Muscle of back (tissue), 11 donors: Measurements from ENCODE around the gene CST3. TPM values are rescaled to one million over a fixed set of nuclear protein-coding genes. Genes with fewer than 3 reads are reported as not detected.

Experiments
- DNase-seq, 3 donors: peaks; one replicate each; pipeline versions ENCODE4 v3.0.0 to v3.0.0-alpha.2; 2013
- polyA plus RNA-seq, 10 donors: library from polyadenylated mRNA; unstranded; fragments of 120-200 nt; gene quantifications; one replicate each; pipeline ENCODE4 v1.2.1, GENCODE V29; 2013; ENCODE audit not compliant: insufficient read length in 10 of 10

CST3 gene
- polyA plus RNA-seq, 10 donors: 80.6 to 155 (median 110) TPM

DNA sequence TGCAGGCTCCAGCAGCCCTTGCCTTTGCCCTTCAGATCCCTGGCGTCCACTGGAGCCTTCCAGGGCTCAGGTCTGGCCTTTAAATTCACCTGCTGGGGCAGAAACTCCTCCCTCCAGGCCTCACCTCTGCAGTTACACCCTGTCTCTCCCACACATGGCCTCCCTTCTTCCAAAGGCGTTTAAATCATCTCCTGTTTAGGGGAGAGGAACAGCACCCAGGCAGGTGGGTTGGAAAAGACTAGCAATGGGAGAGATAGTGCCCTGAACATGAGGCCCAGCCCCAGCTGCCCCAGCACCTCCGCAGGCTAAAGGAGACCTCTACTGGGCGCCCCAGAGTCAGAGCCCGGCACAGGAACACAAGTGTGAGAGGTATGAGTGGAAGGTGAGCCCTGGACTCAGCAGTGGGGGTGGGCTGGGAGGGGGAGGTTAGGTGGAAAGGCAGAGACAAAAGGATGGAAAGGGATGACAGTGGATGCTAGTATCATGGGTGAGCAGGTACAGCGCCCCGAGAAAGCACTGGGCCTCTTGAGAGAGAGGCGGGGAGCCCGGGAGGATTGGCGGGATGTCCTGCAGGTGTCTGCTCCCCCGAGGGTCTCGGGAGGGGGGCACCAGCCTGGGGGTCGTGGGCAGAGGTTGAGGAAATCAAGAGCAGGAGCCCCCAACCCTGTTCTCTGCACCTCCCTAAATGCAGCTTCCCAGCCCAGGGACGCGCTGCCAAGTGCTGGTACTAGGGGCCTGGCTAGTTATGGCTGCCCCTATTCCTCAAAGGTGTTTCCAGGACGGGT lies 31.7 kb downstream of the CST3 start, which contains the start of gene CST9:
Gene CST9 (minus strand): TSS at position 51 of the 785 bp plus-strand sequence. CDS start 53 bp downstream, outside the sequence.
- no peak for DNase-seq

DNA sequence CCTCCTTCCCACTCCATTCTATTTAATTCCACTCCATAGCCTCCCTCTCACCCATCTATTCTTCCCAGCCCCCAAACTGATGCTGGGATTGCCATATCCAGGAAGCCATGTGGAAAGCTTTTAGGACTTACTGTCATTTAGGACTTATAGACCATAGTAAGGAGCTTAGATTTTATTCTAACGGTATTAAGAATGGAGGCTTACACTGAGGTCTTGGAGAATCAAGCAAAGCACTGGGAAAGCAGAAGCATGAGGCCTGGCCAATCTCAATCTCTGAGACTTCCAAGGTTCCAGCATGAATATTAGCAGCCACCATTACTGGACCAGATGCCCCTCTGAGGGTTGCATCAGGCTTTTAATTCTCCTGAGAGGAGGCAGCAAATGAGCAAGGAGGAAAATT lies 33.4 kb downstream of the CST3 start:
- no peak for DNase-seq

DNA sequence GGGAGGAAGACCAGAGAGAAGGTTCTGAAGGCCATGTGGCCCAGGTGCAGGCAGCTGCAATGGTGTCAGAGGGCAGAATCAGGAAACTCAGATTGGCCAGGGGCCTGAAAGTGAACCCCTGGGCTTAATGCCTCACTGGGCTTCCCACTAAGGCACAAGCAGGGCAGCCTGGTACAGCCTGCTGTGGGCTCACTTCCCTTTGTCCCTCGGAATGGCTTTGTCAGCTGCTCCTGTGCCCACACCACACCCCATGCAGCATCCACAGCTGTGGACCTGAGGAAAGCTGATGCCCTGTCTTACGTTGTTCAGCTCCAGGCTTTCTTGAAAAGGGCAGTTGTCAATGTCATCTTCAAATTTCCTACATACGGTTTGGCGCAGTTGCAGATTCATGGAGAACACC lies 34.4 kb downstream of the CST3 start:
- DNase-seq: no peak

DNA sequence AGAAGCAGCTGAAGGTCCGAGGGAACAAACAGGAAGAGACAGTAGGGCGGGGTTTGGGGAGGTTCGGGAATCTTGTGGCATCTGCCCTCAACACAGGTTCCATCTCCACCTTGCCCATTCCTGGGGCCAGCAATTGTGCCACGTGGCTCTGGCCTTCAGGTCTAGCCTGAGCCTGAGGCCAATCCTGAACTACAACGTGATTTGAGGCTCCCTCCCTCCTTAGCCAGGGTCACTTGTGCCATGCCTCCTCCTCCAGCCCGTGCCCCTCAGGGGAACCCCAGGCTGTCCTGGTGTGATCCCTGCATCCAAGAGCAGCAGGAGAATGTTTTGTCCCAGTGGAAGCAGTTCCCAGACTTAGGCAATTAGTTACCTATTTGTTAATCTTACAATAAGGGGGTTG lies 35.1 kb downstream of the CST3 start:
- DNase-seq: no peak

DNA sequence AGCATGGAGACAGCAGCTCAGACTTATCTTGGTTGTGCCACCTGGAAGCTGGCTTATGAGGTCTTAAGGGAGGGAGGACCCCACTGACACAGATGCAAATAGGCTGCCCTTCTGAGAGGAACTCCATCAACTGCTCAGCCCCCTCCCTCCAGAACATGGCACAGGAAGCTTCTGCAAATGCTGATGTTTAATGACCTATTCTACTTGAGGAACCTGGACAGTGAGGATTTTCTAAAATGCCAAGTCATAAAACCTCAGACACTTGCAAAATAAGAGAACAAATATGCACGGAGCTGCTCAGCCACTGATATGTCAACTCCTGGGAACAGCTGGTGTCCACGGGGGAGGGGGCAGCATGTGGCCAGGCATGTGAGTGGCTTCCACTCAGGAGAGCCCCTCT lies 35.5 kb downstream of the CST3 start:
- no peak for DNase-seq

DNA sequence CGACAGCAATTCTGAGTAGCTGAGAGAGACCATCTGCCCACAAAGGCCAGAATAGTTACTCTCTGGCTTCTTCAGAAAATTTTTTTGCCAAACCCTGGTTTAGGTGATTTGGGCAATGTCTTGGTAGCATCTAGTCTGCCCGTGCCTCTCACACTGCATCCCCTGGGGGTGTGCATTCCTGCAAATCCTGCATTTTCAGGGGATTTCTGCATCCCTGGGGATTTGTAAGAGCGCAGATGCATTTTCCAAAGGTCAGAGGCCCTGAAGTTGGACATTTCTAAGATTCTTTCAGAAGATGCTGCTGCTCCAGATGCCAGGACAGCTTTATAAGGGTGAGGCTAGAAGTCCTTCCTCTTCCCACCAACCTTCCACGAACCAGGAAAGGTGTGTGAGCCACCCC lies 36.0 kb downstream of the CST3 start:
- DNase-seq: no peak

DNA sequence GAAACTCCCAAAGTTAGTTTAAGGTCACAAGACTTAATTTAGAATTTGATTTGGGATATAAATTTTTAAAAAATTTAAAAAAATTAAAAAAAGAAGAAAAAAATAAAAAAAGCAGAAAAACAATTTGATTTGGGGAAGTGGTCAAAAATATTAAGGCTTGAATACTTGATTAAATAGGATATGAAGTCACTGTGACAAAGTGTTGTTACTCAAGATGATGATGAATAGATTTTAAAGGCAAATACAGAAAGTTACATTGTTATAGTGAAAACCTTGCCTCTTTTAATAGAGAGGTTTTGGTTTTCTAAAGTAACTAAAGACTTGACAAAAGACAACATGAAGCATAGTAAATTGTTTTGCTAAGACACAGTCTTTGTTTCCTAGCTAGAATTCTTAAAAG lies 39.3 kb downstream of the CST3 start:
- DNase-seq: no peak

DNA sequence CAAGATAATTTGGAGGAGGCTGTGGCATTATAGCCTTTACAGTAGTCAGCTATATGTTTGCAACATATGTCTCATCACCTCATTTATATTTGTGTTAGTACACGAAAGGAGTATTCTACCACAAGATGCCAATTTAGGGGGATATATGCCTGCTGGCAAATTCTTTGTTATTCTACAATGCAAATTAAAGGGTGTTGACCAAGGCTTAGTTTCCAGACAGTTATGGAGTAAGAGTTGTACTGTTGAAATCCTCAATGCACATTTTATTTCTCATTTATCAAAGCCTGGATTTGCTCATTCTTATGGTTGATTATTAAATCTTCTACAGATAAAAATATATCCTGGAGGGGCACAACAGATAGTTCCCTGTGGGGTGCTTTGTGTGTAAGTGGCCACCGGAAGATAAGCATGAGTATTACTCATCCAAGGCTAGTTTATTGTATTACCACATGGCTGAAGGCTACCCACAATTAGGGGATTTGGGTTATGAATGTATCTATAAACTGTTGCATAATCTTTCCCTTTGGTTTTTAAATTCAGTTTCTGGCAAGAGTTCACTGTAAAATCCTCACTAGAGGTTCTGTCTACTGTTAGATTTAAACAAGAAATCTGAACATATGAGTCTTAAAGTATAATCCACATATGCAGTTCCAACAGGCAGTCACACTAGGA lies 41.0 kb downstream of the CST3 start:
- DNase-seq: no peak

DNA sequence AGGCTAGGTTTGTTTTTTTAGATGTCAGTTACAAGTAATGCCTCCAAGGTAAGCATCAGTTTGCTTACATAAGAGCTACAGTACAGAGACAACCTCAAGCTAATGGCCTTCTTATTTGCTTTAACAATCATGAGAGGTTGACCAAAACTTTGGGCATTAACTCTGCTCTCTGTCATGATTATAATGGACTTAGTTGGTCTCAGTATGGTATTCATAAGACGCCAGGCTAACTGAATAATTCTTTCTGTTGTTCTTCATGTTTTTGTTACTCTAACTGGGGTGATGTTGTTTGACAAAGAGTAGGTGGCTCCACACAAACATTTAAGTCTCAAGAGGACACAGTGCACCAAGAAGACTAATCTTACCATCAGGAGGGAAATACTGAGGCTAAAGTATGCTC lies 41.8 kb downstream of the CST3 start:
- no peak for DNase-seq

DNA sequence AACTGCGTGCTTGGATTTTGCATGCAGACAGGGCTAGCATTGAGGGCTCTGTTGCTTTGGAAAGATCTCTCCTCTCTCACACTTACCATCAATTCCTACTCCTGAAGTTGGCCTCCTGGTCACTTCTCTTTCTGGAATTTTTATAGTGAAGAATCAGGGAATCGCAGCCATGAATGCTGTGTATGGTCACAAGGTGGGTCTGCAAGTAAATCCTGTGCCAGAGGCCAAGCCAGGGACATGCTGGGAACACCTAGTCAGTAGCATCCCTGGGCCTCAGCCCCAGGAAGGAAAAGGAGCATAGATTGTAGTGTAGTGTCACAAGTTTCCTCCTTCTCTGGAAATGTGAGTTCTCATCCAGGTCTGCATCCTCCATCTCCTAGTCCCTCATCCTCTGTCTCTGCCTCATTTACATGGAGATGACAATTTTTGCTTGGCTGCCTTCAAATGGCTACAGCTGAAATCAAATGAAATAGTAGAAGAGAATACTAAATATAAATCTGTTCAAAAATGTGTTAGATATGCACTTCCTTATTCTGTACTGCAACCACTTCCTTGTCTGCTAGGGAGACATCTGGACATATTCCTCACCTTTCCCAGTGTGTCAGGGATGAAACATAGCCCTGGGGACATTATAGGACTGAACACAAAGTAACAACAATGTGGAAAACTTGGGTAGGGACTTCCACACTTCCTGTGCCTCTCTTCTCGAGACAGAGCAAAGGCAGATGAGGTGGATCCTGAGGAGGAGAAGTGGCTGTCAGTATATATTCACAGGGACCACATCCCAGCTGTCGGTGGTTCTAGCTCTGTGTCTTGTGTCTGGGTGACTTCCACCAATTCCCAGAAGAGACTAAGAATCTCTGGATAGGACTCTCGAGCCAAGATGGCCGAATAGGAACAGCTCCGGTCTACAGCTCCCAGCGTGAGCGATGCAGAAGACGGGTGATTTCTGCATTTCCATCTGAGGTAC lies 49.0 kb downstream of the CST3 start:
- no peak for DNase-seq

DNA sequence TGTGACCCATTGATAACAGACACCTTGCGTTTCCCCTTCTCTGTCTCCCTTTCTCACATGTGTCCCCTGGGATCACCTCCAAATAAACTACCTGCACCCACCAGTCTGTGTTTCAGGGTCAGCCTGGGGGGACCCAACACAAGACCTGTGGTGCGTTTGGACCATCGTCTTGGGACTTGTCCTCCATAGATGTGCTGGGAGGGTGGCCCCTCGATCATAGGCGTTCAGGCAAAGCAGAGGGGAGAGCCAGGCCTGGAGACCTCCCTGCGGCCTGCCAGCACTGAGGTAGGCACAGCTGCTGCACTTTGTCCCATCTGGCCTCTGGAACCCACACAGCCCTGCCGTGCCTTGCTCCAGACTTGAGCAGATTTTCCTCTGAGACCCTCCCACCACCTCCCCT lies 50.1 kb downstream of the CST3 start:
- DNase-seq: no peak

DNA sequence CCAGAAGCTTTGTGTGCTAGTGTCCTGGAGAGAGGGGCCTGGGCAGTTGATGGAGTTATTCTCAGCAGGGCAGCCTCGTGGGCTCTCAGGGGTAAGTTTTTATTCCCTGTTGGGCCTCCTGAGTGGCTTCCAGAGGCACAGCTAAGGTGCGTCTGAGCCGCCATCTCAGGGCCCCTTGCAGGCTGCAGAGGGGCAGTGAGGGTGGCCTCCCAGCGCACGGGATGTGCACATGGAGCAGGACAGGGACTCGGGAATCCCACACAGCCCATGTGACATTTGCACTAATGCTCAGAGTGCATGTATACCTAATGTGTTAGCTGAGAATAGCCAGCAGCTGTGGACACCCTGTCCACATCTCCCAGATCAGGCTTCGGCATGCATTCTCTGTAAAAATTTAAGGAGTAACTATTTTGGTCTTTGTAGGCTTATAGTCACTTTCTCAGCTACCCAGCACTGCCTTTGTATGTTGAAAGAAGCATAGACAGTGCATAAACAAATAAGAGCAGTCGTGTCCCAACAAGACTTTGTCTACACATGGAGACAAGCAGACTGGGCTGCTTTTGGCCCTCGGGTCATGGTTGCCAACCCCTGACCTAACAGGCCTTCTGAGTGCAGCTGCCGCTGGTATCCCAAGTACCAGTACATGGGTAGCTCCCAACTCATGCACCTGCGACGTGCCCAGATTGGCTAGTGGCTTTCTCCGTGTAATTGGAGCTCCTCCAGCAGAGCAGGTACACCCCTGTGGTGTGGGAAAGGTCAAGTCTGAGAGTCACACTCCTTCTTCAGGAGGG lies 50.8 kb downstream of the CST3 start:
- no peak for DNase-seq

DNA sequence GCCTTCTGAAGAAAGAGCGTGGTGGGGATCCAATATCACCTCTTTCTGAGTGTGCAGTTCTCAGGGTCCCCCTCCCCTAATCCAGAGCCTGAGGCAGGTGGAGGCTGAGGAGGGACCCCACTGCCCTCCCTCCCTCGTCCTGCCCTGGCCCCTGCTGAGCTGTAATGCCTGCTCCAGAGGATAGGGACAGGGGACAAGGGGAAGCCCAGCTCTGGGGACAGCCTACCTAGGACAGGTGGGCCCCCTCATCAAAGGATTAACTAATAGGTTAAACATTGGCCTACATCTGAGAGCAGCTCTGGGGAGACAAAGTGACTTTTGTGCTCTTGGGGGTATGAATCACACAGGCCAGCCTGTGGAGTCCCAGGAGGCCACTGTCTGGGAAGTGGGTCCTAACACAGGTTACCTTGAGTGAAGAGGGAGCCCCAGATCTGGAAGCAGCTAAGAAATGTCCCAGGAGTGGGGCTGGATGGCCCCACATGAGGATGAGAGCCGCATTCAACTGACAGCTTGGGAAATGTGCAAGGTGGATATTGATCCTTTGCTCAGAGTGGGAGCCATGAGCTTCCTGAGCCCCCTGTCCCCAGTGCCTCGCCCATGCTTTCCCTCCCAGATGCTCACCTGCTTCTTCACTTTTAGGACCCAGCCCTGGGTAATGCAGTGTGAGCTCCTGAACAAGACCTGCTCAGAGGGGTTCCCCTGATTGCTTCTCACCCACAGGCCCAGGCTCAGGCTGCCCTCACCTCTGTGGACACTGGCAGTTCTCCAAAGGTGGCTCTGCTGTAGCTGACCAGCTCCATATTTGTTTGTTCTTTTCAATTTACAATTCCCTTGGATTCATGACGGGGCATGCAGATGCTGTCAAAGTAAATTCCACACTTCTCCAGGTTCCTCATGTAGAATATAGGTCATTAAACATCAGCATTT lies 51.7 kb downstream of the CST3 start:
- DNase-seq: no peak

DNA sequence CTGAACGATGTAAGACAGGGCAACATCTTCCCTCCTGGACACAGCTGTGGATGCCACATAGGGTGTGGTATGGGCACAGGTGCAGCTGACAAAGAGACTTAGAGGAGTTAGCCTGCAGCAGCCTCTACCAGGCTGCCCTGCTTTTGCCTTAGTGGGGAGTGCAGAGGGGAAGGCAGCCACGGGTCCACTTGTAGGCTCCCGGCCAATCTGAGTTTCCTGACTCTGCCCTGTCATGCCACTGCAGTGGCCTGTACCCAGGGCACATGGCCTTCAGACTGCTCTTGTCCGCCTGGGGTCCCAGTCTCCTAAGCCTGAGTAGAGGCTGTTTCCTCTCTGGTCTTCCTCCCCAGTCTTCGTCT lies 52.3 kb downstream of the CST3 start:
- DNase-seq: no peak

DNA sequence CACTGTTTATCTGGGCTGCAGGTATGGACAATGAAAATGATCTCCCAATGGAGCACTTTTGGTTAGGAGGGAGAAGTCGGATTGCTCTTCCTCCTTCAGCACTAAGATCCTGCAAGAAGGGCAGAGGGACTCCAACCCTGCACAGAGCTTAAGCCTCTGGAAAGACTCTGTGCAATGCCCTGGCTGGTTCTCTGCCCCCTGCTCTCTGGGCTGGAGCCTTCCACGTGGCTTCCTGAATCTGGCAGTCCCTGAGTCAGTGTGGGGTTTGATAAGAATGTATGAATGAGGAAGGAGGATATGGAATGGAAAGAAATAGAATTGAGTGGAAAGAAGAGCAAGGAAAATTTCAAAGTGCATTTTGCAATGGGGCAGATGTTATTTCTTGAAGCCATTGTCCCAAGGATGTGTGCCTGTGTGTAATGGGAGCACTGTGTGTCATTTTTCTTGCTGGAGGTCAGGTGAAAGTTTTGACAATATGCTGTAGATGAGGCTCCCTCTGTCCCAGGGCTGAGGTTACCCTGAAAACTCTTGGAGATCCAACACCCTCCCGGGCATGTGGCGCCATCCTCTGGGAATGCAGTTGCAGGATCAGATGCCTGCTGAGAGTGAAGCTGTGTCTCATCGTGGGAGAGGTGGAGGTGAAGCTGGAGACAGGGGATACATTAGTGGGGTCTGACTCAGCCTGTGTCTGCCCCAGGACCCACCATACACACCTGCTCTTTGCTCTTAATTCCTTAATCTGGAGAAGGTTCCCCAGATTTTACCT lies 53.1 kb downstream of the CST3 start:
- no peak for DNase-seq
